Measurements from ENCODE around the gene FTO.
"Not testable (repeated sequence)": the region's sequence is repeated elsewhere in the genome, so short reads cannot be mapped to it uniquely, and the experiment has no call there.

The FTO gene

GRCh38 chr16:53821487-53821886 lies 117.5 kb downstream of the FTO start:
- no peak for DNase-seq (ENCODE audit: low read depth in 2 of 2, low spot score in 1 of 2)

GRCh38 chr16:53821957-53822625 lies 118.1 kb downstream of the FTO start:
- no peak for DNase-seq (ENCODE audit: low read depth in 2 of 2, low spot score in 1 of 2)

- no peak for DNase-seq (ENCODE audit: low read depth in 2 of 2, low spot score in 1 of 2)
These were observed 119.1 kb downstream of the FTO start for GRCh38 chr16:53822936-53823529.

- no peak for DNase-seq (ENCODE audit: low read depth in 2 of 2, low spot score in 1 of 2)
These were observed 122.7 kb downstream of the FTO start for GRCh38 chr16:53826658-53827057.

GRCh38 chr16:53827741-53828140 lies 123.8 kb downstream of the FTO start:
- DNase-seq (ENCODE audit: low read depth in 2 of 2, low spot score in 1 of 2) = no peak

GRCh38 chr16:53829186-53829747 lies 125.3 kb downstream of the FTO start:
- no peak for DNase-seq (ENCODE audit: low read depth in 2 of 2, low spot score in 1 of 2)

- DNase-seq (ENCODE audit: low read depth in 2 of 2, low spot score in 1 of 2) = no peak
These were observed 129.1 kb downstream of the FTO start for GRCh38 chr16:53832896-53833544.

GRCh38 chr16:53836142-53836541 lies 132.2 kb downstream of the FTO start:
- no peak for DNase-seq (ENCODE audit: low read depth in 2 of 2, low spot score in 1 of 2)

GRCh38 chr16:53836680-53837079 lies 132.7 kb downstream of the FTO start:
- DNase-seq (ENCODE audit: low read depth in 2 of 2, low spot score in 1 of 2) = no peak

GRCh38 chr16:53837426-53837825 lies 133.5 kb downstream of the FTO start:
- no peak for DNase-seq (ENCODE audit: low read depth in 2 of 2, low spot score in 1 of 2)

- no peak for DNase-seq (ENCODE audit: low read depth in 2 of 2, low spot score in 1 of 2)
These were observed 135.2 kb downstream of the FTO start for GRCh38 chr16:53839150-53839549.

- DNase-seq (ENCODE audit: low read depth in 2 of 2, low spot score in 1 of 2) = no peak
These were observed 136.5 kb downstream of the FTO start for GRCh38 chr16:53840456-53840855.

- DNase-seq (ENCODE audit: low read depth in 2 of 2, low spot score in 1 of 2) = no peak
These were observed 137.9 kb downstream of the FTO start for GRCh38 chr16:53841884-53842283.

GRCh38 chr16:53843084-53843483 lies 139.1 kb downstream of the FTO start:
- DNase-seq (ENCODE audit: low read depth in 2 of 2, low spot score in 1 of 2) = no peak

- no peak for DNase-seq (ENCODE audit: low read depth in 2 of 2, low spot score in 1 of 2)
These were observed 140.8 kb downstream of the FTO start for GRCh38 chr16:53844804-53845203.

- DNase-seq (ENCODE audit: low read depth in 2 of 2, low spot score in 1 of 2) = not testable (repeated sequence)
These were observed 142.6 kb downstream of the FTO start for GRCh38 chr16:53846549-53846948.

GRCh38 chr16:53846971-53847370 lies 143.0 kb downstream of the FTO start:
- DNase-seq (ENCODE audit: low read depth in 2 of 2, low spot score in 1 of 2) = no peak

- no peak for DNase-seq (ENCODE audit: low read depth in 2 of 2, low spot score in 1 of 2)
These were observed 144.5 kb downstream of the FTO start for GRCh38 chr16:53848277-53848942.

GRCh38 chr16:53848950-53849349 lies 145.0 kb downstream of the FTO start:
- no peak for DNase-seq (ENCODE audit: low read depth in 2 of 2, low spot score in 1 of 2)

GRCh38 chr16:53849585-53849984 lies 145.6 kb downstream of the FTO start:
- DNase-seq (ENCODE audit: low read depth in 2 of 2, low spot score in 1 of 2) = no peak

- no peak for DNase-seq (ENCODE audit: low read depth in 2 of 2, low spot score in 1 of 2)
These were observed 146.0 kb downstream of the FTO start for GRCh38 chr16:53849994-53850393.

GRCh38 chr16:53852678-53853077 lies 148.7 kb downstream of the FTO start:
- no peak for DNase-seq (ENCODE audit: low read depth in 2 of 2, low spot score in 1 of 2)
